ENCODE data around the gene SGPP1. TPM values are rescaled to one million over a fixed set of nuclear protein-coding genes. Genes with fewer than 3 reads are reported as not detected.

SGPP1 gene
- total and polyA plus RNA-seq, 12 donors, result 4.0 to 9.0 (median 4.7) TPM

GRCh38 chr14:63659726-63660125 is 68.1 kb downstream of the SGPP1 start:
- TF ChIP-seq CTCF (IDR thresholded peaks at IDR 0.05), result no peak
- H3K36me3 ChIP-seq, result peaks cover 0 to 3% (median 0%) of the 10 kb centered on the region in 9 donors
- intact Hi-C loops (cut with DNase I), result no loop called here
- H3K27me3 ChIP-seq, result no peaks in the 10 kb centered on the region
- H3K4me3 ChIP-seq, result no peak overlapping the region
- H3K4me1 ChIP-seq, result peaks cover 0 to 6% (median 0%) of the 10 kb centered on the region in 9 donors
- 88 to 91% methylated on average over 4 of the region's 4 CpGs for WGBS, 2 donors
- no peak overlapping the region for H3K27ac ChIP-seq
- H3K9me3 ChIP-seq, result no peaks in the 10 kb centered on the region
- ATAC-seq (no peak), DNase-seq (no peak)

GRCh38 chr14:63656194-63656593 is 71.7 kb downstream of the SGPP1 start:
- no peak for TF ChIP-seq CTCF (IDR thresholded peaks at IDR 0.05)
- intact Hi-C loops (cut with DNase I), result no loop called here
- WGBS, 2 donors, result 92 to 93% methylated on average over 4 of the region's 4 CpGs

GRCh38 chr14:63654936-63655335 is 72.9 kb downstream of the SGPP1 start:
- no peaks in the 10 kb centered on the region for H3K9me3 ChIP-seq
- no peak for ATAC-seq
- H3K4me3 ChIP-seq, result no peak overlapping the region
- H3K27me3 ChIP-seq, result no peaks in the 10 kb centered on the region
- TF ChIP-seq CTCF (IDR thresholded peaks at IDR 0.05), result no peak
- peaks cover 0 to 9% (median 0%) of the 10 kb centered on the region in 9 donors for H3K4me1 ChIP-seq
- H3K27ac ChIP-seq, result no peak overlapping the region
- 83 to 84% methylated on average over 2 of the region's 2 CpGs for WGBS, 2 donors
- DNase-seq, result no peak
- intact Hi-C loops (cut with DNase I), result no loop called here
- peaks cover 0 to 3% (median 0%) of the 10 kb centered on the region in 9 donors for H3K36me3 ChIP-seq

More at GRCh38 chr14:63656194-63656593, 71.7 kb downstream of the SGPP1 start:
- Histone ChIP-seq H3K4me3 (no peak overlapping the region), H3K4me1 (peaks cover 0 to 6% (median 0%) of the 10 kb centered on the region in 9 donors), H3K36me3 (peaks cover 0 to 3% (median 0%) of the 10 kb centered on the region in 9 donors), H3K27ac (no peak overlapping the region), H3K27me3 (no peaks in the 10 kb centered on the region), H3K9me3 (no peaks in the 10 kb centered on the region)
- ATAC-seq, result no peak
- DNase-seq, result no peak

- Histone ChIP-seq H3K27ac (no peak overlapping the region), H3K4me1 (peaks cover 0 to 9% (median 0%) of the 10 kb centered on the region in 9 donors), H3K9me3 (no peaks in the 10 kb centered on the region), H3K4me3 (no peak overlapping the region), H3K27me3 (no peaks in the 10 kb centered on the region), H3K36me3 (peaks cover 0 to 3% (median 0%) of the 10 kb centered on the region in 9 donors)
- DNase-seq (no peak), ATAC-seq (no peak)
- intact Hi-C loops (cut with DNase I), result no loop called here
- WGBS, 2 donors, result 96 to 97% methylated on average over 2 of the region's 2 CpGs
- TF ChIP-seq CTCF (IDR thresholded peaks at IDR 0.05), result no peak
These were observed 73.5 kb downstream of the SGPP1 start for GRCh38 chr14:63654346-63654745.

All from heart right ventricle (tissue), 16 donors.